Peyer's patch (tissue), 4 donors: Measurements from ENCODE around the gene DAPP1.

Experiments used
- CTCF ChIP-seq, 6 experiments: fragments of 450-650 bp in 4 of 6; fragments of 200-600 bp in 2 of 6; sonication (generic) in 1 of 6; IDR thresholded peaks; one replicate each; pipeline ENCODE4 v1.5.1; 2017 to 2019; ENCODE audit warnings: antibody characterized with exemption in 6 of 6, mild to moderate bottlenecking in 3 of 6, moderate library complexity in 1 of 6
- POLR2A ChIP-seq, 2 donors: fragments of 450-650 bp; IDR thresholded peaks; one replicate each; pipeline ENCODE4 v1.5.1; 2017; ENCODE audit warnings: antibody characterized with exemption in 2 of 2, mild to moderate bottlenecking in 2 of 2, moderate library complexity in 2 of 2

- no peak for TF ChIP-seq POLR2A (IDR thresholded peaks at IDR 0.05)
- TF ChIP-seq CTCF (IDR thresholded peaks at IDR 0.05): no peak
Observed at GRCh38 chr4:99853999-99854398, 37.4 kb downstream of the DAPP1 start.
